GM12891 (cell line): ENCODE data around the gene NOP16.

Experiments used
- DNase-seq: peaks from one replicate; pipeline ENCODE4 v3.0.0; 2011; ENCODE audit warnings: low spot score; ENCODE audit not compliant: insufficient read length
- FAIRE-seq: peaks from 2 replicates; lab custom pipeline; 2011; peaks lifted over from hg19 to GRCh38; lab: Jason Lieb, UNC
- PAX5 ChIP-seq: IDR thresholded peaks from 2 replicates; pipeline ENCODE4 v1.6.1; 2011; ENCODE audit warnings: low read length, moderate library complexity, mild to moderate bottlenecking; ENCODE audit not compliant: insufficient read depth, severe bottlenecking
- POLR2A ChIP-seq: IDR thresholded peaks from 2 replicates; pipeline ENCODE4 v1.6.1; 2011; ENCODE audit warnings: low read depth, low read length, control low read depth
- POLR2AphosphoS5 ChIP-seq: IDR thresholded peaks from 2 replicates; pipeline ENCODE4 v1.6.1; 2011; ENCODE audit warnings: low read depth, low read length, control low read depth
- POU2F2 ChIP-seq: IDR thresholded peaks from 2 replicates; pipeline ENCODE4 v1.6.1; 2011; ENCODE audit warnings: low read depth, mild to moderate bottlenecking, control low read depth, low read length, moderate library complexity
- SPI1 ChIP-seq: IDR thresholded peaks from 2 replicates; pipeline ENCODE4 v1.6.1; 2011; ENCODE audit warnings: low read depth, low read length, control low read depth
- TAF1 ChIP-seq: IDR thresholded peaks from 2 replicates; pipeline ENCODE4 v1.6.1; 2011; ENCODE audit warnings: low read depth, low read length, control low read depth

The NOP16 gene

GRCh38 chr5:176379881-176380280 lies 8.5 kb downstream of the NOP16 start:
- no peak for TF ChIP-seq PAX5
- TF ChIP-seq SPI1: peak; percentile 90
- FAIRE-seq (peak; percentile 95), DNase-seq (no peak)

- no peak for TF ChIP-seq POU2F2
- no peak for TF ChIP-seq POLR2AphosphoS5
- TF ChIP-seq SPI1: no peak
- no peak for TF ChIP-seq TAF1
- TF ChIP-seq POLR2A: no peak
- TF ChIP-seq PAX5: no peak
- DNase-seq (no peak), FAIRE-seq (no peak)
Measured at GRCh38 chr5:176373100-176373818, 15.1 kb downstream of the NOP16 start.

- TF ChIP-seq TAF1 (no peak), PAX5 (no peak), SPI1 (no peak), POLR2AphosphoS5 (no peak), POU2F2 (no peak), POLR2A (no peak)
- FAIRE-seq (no peak), DNase-seq (no peak)
Measured at GRCh38 chr5:176371621-176372539, 16.5 kb downstream of the NOP16 start.

GRCh38 chr5:176369934-176370711 lies 18.3 kb downstream of the NOP16 start:
- FAIRE-seq: no peak
- TF ChIP-seq POLR2A (no peak), TAF1 (no peak)
- DNase-seq: no peak

GRCh38 chr5:176368726-176369125 lies 19.7 kb downstream of the NOP16 start:
- FAIRE-seq (no peak), DNase-seq (no peak)
- TF ChIP-seq TAF1 (no peak), POU2F2 (no peak)

- DNase-seq (no peak), FAIRE-seq (no peak)
- TF ChIP-seq POU2F2: no peak
- no peak for TF ChIP-seq PAX5
- TF ChIP-seq POLR2AphosphoS5: no peak
- no peak for TF ChIP-seq TAF1
- no peak for TF ChIP-seq POLR2A
- TF ChIP-seq SPI1: no peak
Measured at GRCh38 chr5:176366232-176366894, 22.0 kb downstream of the NOP16 start.

- DNase-seq (peak; percentile 63), FAIRE-seq (peak; percentile 89)
- TF ChIP-seq POLR2A (peak; percentile 37; the same call in 1 of the 2 replicates), PAX5 (no peak)
Measured at GRCh38 chr5:176365351-176366231, 22.8 kb downstream of the NOP16 start, which contains the start of gene ARL10. Gene ARL10 (plus strand): TSS chr5:176365487. CDS start chr5:176365564, 77 bp downstream.

GRCh38 chr5:176364765-176365350 lies 23.5 kb downstream of the NOP16 start:
- DNase-seq (no peak), FAIRE-seq (no peak)
- TF ChIP-seq PAX5 (no peak), POLR2AphosphoS5 (no peak), POLR2A (no peak), SPI1 (no peak), POU2F2 (no peak), TAF1 (no peak)

GRCh38 chr5:176362233-176362490 lies 26.2 kb downstream of the NOP16 start:
- no peak for DNase-seq
- TF ChIP-seq POU2F2 (no peak), PAX5 (no peak), POLR2A (no peak), POLR2AphosphoS5 (no peak), TAF1 (no peak), SPI1 (peak; percentile 44; the same call in 1 of the 2 replicates)
- no peak for FAIRE-seq
